Epithelial cell of proximal tubule (primary cell): ENCODE measurements around the gene KLRC4. TPM values are rescaled to one million over a fixed set of nuclear protein-coding genes. Genes with fewer than 3 reads are reported as not detected.

ENCODE experiments used
- DNase-seq: peaks from one replicate; pipeline ENCODE4 v3.0.0-alpha.2; 2011; ENCODE audit warnings: low read depth
- H3K4me3 ChIP-seq: 2 replicates; pipeline ENCODE4 v1.5.1; 2011; ENCODE audit warnings: low read depth, mild to moderate bottlenecking, low read length
- total RNA-seq: library from RNA; depleted of rRNA; stranded (reverse); fragments of >200 nt; gene quantifications from 2 replicates; pipeline ENCODE4 v1.2.3, GENCODE V29; 2015
- TF ChIP-seq, protein P1 (sequence below): conservative IDR thresholded peaks from 2 replicates; pipeline ENCODE4 v1.5.1; 2012; ENCODE audit warnings: low read depth, mild to moderate bottlenecking, low read length

Gene KLRC4
- total RNA-seq, 1 donor from 2014 or later, result not detected

DNA sequence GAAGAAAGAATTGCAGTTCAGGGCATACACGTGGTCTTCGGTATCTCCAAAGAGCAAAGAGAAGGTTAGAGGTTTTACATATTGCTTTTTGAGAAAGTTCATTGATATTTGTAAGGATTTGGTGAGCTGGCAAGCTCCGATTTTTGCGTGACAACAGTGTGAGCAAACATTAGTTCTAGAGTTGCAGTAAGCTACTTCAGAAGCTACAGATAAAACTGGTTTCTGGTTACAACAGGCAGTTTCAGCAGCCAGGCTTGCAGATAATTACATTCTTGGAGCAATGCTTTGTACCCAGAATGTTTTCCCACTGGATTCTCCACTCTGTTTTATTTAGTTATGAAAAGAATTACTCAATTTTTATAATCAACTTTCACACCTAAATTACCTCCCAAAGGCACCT is 47.9 kb downstream of the KLRC4 start:
- DNase-seq, result no peak
- H3K4me3 ChIP-seq, result no peak overlapping the region
- TF ChIP-seq, protein P1, sequence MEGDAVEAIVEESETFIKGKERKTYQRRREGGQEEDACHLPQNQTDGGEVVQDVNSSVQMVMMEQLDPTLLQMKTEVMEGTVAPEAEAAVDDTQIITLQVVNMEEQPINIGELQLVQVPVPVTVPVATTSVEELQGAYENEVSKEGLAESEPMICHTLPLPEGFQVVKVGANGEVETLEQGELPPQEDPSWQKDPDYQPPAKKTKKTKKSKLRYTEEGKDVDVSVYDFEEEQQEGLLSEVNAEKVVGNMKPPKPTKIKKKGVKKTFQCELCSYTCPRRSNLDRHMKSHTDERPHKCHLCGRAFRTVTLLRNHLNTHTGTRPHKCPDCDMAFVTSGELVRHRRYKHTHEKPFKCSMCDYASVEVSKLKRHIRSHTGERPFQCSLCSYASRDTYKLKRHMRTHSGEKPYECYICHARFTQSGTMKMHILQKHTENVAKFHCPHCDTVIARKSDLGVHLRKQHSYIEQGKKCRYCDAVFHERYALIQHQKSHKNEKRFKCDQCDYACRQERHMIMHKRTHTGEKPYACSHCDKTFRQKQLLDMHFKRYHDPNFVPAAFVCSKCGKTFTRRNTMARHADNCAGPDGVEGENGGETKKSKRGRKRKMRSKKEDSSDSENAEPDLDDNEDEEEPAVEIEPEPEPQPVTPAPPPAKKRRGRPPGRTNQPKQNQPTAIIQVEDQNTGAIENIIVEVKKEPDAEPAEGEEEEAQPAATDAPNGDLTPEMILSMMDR, result no peak

DNA sequence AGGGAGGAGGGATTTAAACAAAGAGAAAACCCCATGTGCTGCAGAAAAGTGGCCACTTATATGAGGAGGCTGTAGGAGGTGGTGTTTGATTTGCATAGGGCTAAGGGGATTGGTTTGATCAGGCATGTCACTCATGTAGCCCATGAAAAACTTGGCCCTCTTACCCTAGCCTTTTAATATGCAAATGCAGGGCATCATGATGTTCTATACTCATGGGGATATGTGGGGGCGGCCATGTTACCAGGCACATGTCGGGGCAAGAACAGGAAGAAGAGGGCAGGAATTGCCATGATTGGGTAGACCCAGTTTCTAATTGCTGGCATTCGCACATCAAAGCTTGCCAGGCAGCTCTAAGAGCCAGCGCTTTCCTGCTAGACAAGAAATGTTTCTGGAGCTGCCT is 48.5 kb downstream of the KLRC4 start:
- TF ChIP-seq, protein P1, result no peak
- no peak overlapping the region for H3K4me3 ChIP-seq
- no peak for DNase-seq

DNA sequence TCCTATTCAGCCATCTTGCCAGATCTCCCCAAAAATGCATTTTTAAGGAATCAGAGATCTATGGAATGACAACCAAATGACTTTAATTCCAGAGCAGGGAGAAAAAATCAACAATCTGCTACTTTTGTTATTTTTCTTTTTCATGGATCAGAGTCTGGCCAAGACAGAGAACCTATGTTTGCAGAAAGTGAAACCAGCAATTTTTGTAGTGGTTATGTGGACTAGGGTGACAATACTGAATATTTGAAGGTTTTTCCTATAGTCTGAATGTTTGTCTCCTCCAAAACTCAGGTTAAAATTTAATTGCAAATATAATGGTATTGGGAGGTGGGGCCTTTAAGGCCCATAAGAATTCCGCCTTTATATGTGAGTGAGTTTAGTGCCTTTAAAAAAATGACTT is 50.6 kb downstream of the KLRC4 start:
- no peak overlapping the region for H3K4me3 ChIP-seq
- no peak for DNase-seq
- TF ChIP-seq, protein P1, result no peak

DNA sequence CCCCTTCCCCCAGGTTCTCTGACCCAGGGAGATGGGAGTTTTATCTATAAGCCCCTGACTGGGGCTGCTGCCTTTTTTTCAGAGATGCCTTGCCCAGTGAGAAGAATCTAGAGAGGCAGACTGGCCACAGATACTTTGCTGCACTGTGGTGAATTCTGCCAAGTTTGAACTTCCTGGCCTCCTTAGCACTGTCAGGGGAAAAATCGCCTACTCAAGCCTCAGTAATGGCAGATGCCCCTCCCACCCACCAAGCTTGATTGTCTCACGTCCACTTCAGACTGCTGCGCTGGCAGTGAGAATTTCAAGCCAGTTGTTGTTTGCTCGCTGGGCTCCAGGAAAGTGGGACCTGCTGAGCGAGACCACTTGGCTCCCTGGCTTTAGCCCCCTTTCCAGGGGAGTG is 51.4 kb downstream of the KLRC4 start:
- DNase-seq, result no peak
- no peak overlapping the region for H3K4me3 ChIP-seq
- TF ChIP-seq, protein P1, result no peak

Other genes starting within 250 kb of the KLRC4 start
- not detected in 2 replicates for gene OLR1, start 237.6 kb downstream of the KLRC4 start, total RNA-seq
- 0.43 TPM in 1 of 2 replicates, not detected in the other for gene TMEM52B, start 230.7 kb downstream of the KLRC4 start, total RNA-seq
- gene GABARAPL1, start 196.9 kb downstream of the KLRC4 start, total RNA-seq, result 20.7 and 42.3 TPM in 2 replicates
- gene KLRD1, start 101.9 kb downstream of the KLRC4 start, total RNA-seq, result not detected in 2 replicates
- gene KLRK1, start 19.7 kb downstream of the KLRC4 start, total RNA-seq, result not detected in 2 replicates
- not detected in 2 replicates for gene KLRC3, start 10.8 kb upstream of the KLRC4 start, total RNA-seq
- gene KLRC2, start 26.3 kb upstream of the KLRC4 start, total RNA-seq, result 0.36 TPM in 1 of 2 replicates, not detected in the other
- gene KLRC1, start 43.6 kb upstream of the KLRC4 start, total RNA-seq, result not detected in 2 replicates
- gene EIF2S3B, start 96.1 kb upstream of the KLRC4 start, total RNA-seq, result 0.94 and 2.9 TPM in 2 replicates
- 30.8 and 35.8 TPM in 2 replicates for gene MAGOHB, start 203.9 kb upstream of the KLRC4 start, total RNA-seq